HepG2 (cell line): Measurements from ENCODE around the gene MARCHF6.

ENCODE experiments used
- AGO2 ChIP-seq: fragments of 200-400 bp; formaldehyde crosslinking; optimal IDR thresholded peaks from 2 replicates; pipeline ENCODE3; 2017; ENCODE audit warnings: mild to moderate bottlenecking, low read depth, low read length, moderate library complexity
- SRSF9 ChIP-seq: fragments of 200-400 bp; formaldehyde crosslinking; IDR thresholded peaks from 2 replicates; pipeline ENCODE4 v1.6.1; 2018; ENCODE audit warnings: borderline replicate concordance, mild to moderate bottlenecking, low read depth, low read length; ENCODE audit not compliant: insufficient read depth, poor library complexity, severe bottlenecking
- TCF7L2 ChIP-seq: IDR thresholded peaks from 2 replicates; pipeline ENCODE4 v1.6.1; 2011; ENCODE audit warnings: mild to moderate bottlenecking, low read depth, low read length, moderate library complexity
- ZNF20 ChIP-seq: sonication (generic); formaldehyde crosslinking; IDR thresholded peaks from 2 replicates; pipeline ENCODE4 v1.4.0; 2020; ENCODE audit warnings: mild to moderate bottlenecking, moderate library complexity, missing genetic modification reagents

GRCh38 chr5:10324518-10325370, 28.8 kb upstream of the MARCHF6 start:
- TF ChIP-seq AGO2: no peak
- no peak for TF ChIP-seq ZNF20 (CRISPR knock-in tag)
- no peak for TF ChIP-seq TCF7L2
- TF ChIP-seq SRSF9: no peak
